HG03457 (cell line): Measurements from ENCODE around the gene SP1.
A peak's percentile ranks its signal among the peaks of the same experiment; 100 is the strongest.
"Not testable (repeated sequence)": the region's sequence is repeated elsewhere in the genome, so short reads cannot be mapped to it uniquely, and the experiment has no call there.

ENCODE experiments used
- ATAC-seq: cut with Tn5 transposase; IDR thresholded peaks from one replicate; pipeline ENCODE4 v1.9.1; 2021; ENCODE audit warnings: moderate number of reproducible peaks; ENCODE audit not compliant: unreplicated experiment

SP1 gene

DNA sequence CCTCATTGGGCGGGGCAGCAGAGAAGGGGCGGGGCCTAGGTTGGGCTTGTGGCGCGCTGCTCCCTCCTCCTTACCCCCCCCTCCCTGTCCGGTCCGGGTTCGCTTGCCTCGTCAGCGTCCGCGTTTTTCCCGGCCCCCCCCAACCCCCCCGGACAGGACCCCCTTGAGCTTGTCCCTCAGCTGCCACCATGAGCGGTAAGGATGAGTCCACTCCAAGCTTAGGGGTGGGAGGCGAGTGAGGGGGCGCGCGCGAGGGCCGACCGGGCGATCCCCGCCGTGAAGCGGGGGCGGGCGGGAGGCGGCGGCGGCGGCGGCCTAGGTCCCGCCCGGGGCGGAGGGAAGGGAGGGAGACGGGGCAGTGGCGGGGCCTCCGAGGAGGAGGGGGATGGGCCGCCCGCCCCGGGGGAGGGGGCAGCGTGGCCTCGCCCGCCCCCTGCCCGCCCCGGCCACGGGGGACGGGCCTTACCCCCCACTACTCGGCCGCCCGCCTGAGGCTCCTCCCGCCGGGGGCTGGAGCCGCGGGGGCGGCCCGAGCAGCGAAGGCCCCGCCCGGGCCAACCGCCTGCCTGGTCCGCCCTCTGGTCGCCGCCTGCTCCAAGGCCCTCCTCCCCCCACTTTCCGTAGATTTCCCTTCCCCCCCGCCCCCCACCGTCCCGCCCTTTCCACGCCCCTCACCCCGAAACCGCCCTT, at the start of gene SP1:
SP1 (plus strand) TSS at position 73 of the 690 bp plus-strand sequence; CDS start at position 189, 116 bp downstream.
- ATAC-seq, result peak; percentile 33

DNA sequence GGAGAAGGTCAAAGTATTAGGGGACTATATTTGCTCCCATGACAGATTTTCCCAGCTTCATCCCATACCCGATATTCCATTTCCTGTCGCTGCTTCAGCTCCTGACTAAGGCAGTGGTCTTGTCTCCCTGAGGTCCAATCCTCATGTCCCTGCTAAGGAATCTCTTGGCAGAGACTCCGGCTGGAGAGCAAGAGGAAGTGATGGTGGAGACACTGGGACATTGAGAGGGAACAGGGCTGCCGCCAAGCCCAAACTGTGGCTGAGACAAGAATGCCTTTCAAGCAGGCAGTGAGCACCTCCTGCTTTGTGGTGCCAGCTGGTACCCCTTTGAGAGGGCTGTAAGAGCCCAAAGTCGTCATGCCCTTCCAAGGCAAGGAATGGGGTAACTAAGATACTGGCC, 49.3 kb upstream of the SP1 start:
- no peak for ATAC-seq

DNA sequence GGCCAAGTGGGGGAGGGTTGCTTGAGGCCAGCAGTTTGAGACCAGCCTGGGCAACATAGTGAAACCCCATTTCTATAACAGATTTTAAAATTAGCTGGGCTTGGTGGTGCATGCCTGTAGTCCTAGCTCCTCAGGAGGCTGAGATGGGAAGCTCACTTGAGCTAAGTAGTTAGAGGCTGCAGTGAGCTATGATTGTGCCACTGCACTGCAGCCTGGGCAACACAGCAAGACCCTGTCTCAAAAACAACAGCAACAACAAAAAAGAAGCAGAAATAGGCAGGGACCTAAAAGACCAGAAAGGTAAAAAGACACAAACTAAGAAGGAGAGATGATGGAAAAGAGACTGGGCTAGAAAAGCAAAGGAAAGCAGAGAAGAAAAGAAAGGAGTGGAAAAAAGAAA, 47.6 kb upstream of the SP1 start:
- ATAC-seq, result not testable (repeated sequence)

DNA sequence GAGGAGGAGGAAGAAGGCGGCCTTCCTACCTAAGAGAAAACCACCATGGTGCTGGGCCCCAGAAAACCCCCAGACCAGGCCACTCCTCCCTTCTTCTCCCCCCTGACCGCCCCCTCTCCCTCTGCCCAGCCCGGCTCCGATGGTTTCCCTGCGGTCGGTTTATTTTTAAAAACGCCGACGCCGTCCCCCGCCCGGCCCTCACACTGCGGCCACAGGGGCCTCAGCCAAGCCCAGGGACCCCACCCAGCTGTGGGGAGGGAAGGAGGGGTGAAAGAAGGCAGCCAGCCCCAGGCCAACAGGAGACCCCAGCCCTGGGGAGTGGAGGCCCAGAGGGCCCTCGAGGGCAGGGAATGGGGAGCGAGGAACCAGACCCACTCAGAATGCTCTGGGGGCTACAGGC, 47.2 kb upstream of the SP1 start:
- no peak for ATAC-seq

GRCh38 chr12:53333289-53333688, 46.7 kb upstream of the SP1 start:
- no peak for ATAC-seq

- no peak for ATAC-seq
Observed at GRCh38 chr12:53333845-53334244, 46.1 kb upstream of the SP1 start.

DNA sequence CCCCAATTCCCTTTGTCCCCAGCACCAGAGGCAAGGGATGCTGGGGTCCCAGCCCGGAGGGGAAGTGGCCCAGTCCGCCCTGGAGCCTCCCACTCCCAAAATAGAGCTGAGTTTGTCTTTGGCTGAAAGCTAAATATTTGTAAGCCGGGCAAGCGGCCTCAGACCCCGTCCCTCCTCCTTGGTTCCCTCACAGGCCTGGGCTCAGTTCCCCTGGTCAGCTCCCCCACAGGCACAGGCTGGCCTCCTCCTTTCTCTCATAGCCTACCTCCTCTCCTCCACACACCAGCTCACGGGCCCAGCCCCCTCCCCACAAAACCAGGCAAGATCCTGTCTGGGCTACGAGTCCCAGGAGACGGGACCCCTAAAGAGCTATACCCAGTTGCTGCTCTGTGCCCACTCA, 45.2 kb upstream of the SP1 start:
- no peak for ATAC-seq

GRCh38 chr12:53336181-53336681, 43.7 kb upstream of the SP1 start, which contains the start of gene SP7:
Gene SP7 (minus strand): TSS chr12:53336354. CDS start chr12:53335646, 708 bp downstream.
- ATAC-seq, result no peak

- no peak for ATAC-seq
Observed at GRCh38 chr12:53338017-53338416, 42.0 kb upstream of the SP1 start.

DNA sequence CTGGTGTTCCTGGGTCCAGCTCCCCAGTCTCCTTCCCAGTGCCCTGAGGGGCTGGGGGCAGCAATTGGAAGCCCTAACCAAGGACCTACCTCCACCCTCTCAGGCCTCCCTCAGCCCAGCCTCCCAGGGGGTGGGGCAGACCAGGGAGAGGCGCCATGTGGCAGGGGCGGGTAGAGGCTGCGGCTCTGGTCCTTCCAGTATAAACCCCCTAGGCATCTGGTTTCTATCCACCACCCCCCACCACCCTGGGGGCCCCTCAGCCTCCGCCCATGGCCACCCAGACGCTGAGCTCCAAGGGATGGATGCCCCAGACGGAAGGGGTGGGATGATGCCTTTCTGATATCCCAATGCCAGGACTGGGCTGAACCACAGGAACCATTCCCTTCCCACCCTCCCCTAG, 41.1 kb upstream of the SP1 start:
- no peak for ATAC-seq

GRCh38 chr12:53340398-53340797, 39.6 kb upstream of the SP1 start:
- ATAC-seq, result no peak

GRCh38 chr12:53343449-53343848, 36.5 kb upstream of the SP1 start:
- no peak for ATAC-seq

- ATAC-seq, result no peak
Observed at GRCh38 chr12:53343969-53344368, 36.0 kb upstream of the SP1 start.

- ATAC-seq, result no peak
Observed at GRCh38 chr12:53344487-53344823, 35.5 kb upstream of the SP1 start.

- ATAC-seq, result peak; percentile 66
Observed at GRCh38 chr12:53344824-53345485, 35.0 kb upstream of the SP1 start.

DNA sequence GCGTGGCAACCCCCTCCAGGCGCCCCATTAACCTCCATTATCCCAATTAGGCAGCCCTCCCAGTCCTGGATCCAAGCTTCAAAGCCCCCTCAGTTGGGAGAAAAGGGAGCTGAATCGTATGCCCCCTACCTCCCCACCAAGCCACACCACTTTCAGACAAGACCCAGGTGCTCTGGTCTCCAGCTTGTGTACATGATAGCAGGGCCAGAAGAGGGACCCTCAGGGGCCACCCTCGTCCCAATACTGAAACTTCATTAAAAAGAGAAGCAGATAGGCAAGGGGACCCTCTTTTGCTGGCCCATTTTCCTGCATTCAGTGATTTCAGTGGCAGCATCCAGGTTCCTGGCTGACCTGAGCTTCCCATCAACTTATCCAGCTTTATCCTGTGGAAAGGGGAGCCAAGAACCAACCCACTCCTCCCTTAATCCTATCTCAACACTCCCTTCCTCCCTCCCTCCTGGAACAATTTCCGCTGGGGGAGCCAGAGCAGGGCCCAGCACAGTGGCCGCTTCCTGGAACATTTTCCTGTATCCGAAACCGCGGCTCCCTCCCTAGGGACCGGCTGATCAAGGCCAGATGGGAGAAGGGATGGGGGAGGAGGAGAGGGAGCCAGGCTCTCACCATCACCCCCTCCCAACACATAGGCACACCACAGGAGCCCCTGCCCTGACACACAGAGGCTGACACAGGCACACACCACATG, 34.3 kb upstream of the SP1 start:
- ATAC-seq, result no peak

DNA sequence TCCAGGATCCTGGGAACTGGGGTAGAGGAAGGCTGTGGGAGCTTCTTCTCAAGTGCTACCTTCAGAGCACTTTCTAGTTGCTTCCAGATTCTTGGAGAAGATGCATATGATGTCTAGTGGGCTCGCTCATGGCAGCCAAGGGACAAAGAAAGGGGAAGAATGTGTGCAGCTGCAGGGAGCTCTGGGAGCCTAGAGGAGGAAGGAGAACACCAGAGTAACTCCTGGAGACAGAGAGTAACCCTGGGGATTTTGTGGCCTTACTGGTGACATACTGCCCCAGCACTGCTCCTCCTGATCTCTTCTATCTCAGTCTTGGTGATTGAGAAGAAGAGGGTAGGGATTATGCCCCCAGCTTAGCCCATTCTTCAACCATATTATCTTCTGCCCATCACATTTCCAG, 33.5 kb upstream of the SP1 start:
- no peak for ATAC-seq

GRCh38 chr12:53347905-53348304, 32.1 kb upstream of the SP1 start:
- no peak for ATAC-seq

DNA sequence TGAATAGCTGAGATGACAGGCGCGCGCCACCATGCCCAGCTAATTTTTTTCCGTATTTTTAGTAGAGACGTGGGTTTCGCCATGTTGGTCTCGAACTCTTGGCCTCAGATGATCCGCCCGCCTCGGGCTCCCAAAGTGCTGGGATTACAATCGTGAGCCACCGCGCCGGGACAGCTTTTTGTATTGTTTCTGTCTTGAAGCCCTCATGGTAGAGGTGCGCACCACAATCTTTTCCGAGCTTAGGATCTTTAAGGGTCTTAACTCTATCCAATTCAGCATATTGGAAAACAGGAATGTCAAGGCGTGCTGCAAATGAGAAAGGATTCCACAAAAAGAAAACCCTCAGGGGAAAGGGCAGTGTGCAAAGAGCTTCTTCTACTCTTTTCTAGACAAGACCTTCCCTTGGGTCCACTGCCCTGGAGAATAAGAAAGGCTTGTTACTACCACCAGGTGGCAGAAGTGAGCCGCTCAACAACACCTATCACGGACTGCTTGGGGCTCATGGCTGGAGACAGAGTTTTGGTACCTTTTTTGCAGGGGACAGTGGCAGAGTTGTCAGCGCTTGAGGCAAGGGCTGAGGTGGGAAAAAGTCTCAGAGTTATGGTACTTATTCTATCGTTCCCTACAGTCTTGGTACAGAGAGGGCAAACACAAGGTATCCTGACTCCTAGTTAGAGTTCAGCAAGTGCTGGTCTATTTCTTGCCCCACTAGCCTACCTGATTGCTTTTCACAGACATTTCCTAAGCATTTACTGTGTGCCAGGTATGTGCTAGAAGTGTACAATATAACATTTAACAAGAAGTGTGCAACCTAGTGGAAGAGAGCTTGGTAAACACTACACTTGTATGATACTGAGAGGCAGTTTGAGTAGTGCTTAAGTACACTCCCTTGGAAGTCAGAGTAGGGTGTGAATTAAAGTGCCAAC, 27.4 kb upstream of the SP1 start:
- no peak for ATAC-seq

GRCh38 chr12:53353257-53353655, 26.7 kb upstream of the SP1 start:
- no peak for ATAC-seq

GRCh38 chr12:53355121-53355520, 24.9 kb upstream of the SP1 start:
- no peak for ATAC-seq
